Neural cell (in vitro differentiated cells): ENCODE data around the gene FANCC. TPM values are rescaled to one million over a fixed set of nuclear protein-coding genes. Genes with fewer than 3 reads are reported as not detected.

Experiments
- H2AFZ ChIP-seq: fragments of 200-600, 300-800 bp; sonication (generic), shearing (Covaris generic); 2 replicates; pipeline ENCODE4 v1.6.0; 2014; ENCODE audit warnings: low read depth, mild to moderate bottlenecking, antibody characterized with exemption, low read length, moderate library complexity
- H3F3A ChIP-seq: fragments of 200-600 bp; shearing (Covaris generic); 2 replicates; pipeline ENCODE4 v1.6.1; 2016; ENCODE audit warnings: mild to moderate bottlenecking, moderate library complexity, mixed read lengths, antibody characterized with exemption, low read length; ENCODE audit not compliant: insufficient read depth, poor library complexity, severe bottlenecking
- H3K27ac ChIP-seq: fragments of 200-600, 300-800 bp; sonication (generic), shearing (Covaris generic); 2 replicates; pipeline ENCODE4 v1.5.1; 2014; ENCODE audit warnings: mild to moderate bottlenecking, low read length, moderate library complexity
- H3K27me3 ChIP-seq: fragments of 300-800, 200-600 bp; sonication (generic), shearing (Covaris generic); 2 replicates; pipeline ENCODE4 v1.6.0; 2014; ENCODE audit warnings: mild to moderate bottlenecking, low read depth, low read length, moderate library complexity; ENCODE audit not compliant: insufficient read depth
- H3K36me3 ChIP-seq: fragments of 300-800, 200-600 bp; sonication (generic), shearing (Covaris generic); 2 replicates; pipeline ENCODE4 v1.5.1; 2014; ENCODE audit warnings: mild to moderate bottlenecking, antibody characterized with exemption, low read length, moderate library complexity; ENCODE audit not compliant: insufficient read depth
- H3K4me2 ChIP-seq: fragments of 300-800, 200-600 bp; sonication (generic), shearing (Covaris generic); 2 replicates; pipeline ENCODE4 v1.6.0; 2014; ENCODE audit warnings: mild to moderate bottlenecking, low read length
- H3K4me3 ChIP-seq: fragments of 300-800, 200-600 bp; sonication (generic), shearing (Covaris generic); 2 replicates; pipeline ENCODE4 v1.5.1; 2014; ENCODE audit warnings: mild to moderate bottlenecking, low read length, moderate library complexity
- H3K79me2 ChIP-seq: fragments of 200-600 bp; shearing (Covaris generic); replicated peaks from 2 replicates; pipeline ENCODE4 v1.6.0; 2014; ENCODE audit warnings: mild to moderate bottlenecking, low read length, moderate library complexity; ENCODE audit not compliant: insufficient read depth
- H3K9ac ChIP-seq: fragments of 300-800, 200-600 bp; sonication (generic), shearing (Covaris generic); 2 replicates; pipeline ENCODE4 v1.6.1; 2016; ENCODE audit warnings: mild to moderate bottlenecking, low read length, mixed read lengths
- H3K9me2 ChIP-seq: fragments of 200-600 bp; shearing (Covaris generic); 2 replicates; pipeline ENCODE4 v1.6.1; 2016; ENCODE audit warnings: mild to moderate bottlenecking, low read length, mixed read lengths; ENCODE audit not compliant: insufficient read depth
- H3K9me3 ChIP-seq: fragments of 200-600, 300-800 bp; sonication (generic), shearing (Covaris generic); 2 replicates; pipeline ENCODE4 v1.6.1; 2016; ENCODE audit warnings: mild to moderate bottlenecking, mixed run types, low read length, moderate library complexity, mixed read lengths
- H4K20me1 ChIP-seq: fragments of 200-600 bp; shearing (Covaris generic); 2 replicates; pipeline ENCODE4 v1.6.1; 2016; ENCODE audit warnings: mild to moderate bottlenecking, mixed run types; ENCODE audit not compliant: insufficient read depth
- EP300 ChIP-seq: fragments of 450-650 bp; conservative IDR thresholded peaks from 2 replicates; pipeline ENCODE4 v1.6.1; 2014; ENCODE audit warnings: antibody characterized with exemption, mild to moderate bottlenecking, moderate library complexity; ENCODE audit not compliant: poor library complexity, severe bottlenecking
- EZH2 ChIP-seq: fragments of 200-600, 300-800 bp; shearing (Covaris generic), sonication (generic); IDR thresholded peaks from 2 replicates; pipeline ENCODE4 v1.6.1; 2014; ENCODE audit warnings: antibody characterized with exemption, low read length, borderline replicate concordance, mild to moderate bottlenecking; ENCODE audit not compliant: insufficient read depth, poor library complexity, severe bottlenecking
- MXI1 ChIP-seq: fragments of 450-650 bp; conservative IDR thresholded peaks from 2 replicates; pipeline ENCODE4 v1.6.1; 2014; ENCODE audit warnings: antibody characterized with exemption, mild to moderate bottlenecking; ENCODE audit not compliant: poor library complexity, severe bottlenecking
- POLR2AphosphoS5 ChIP-seq: IDR thresholded peaks from 2 replicates; pipeline ENCODE4 v1.6.1; 2012
- RAD21 ChIP-seq: fragments of 450-650 bp; conservative IDR thresholded peaks from 2 replicates; pipeline ENCODE4 v1.6.1; 2014; ENCODE audit warnings: antibody characterized with exemption, mild to moderate bottlenecking, moderate library complexity
- REST ChIP-seq: IDR thresholded peaks from 2 replicates; pipeline ENCODE4 v1.6.1; 2012; ENCODE audit warnings: borderline replicate concordance
- SMC3 ChIP-seq: fragments of 450-650 bp; conservative IDR thresholded peaks from 2 replicates; pipeline ENCODE4 v1.6.1; 2014; ENCODE audit warnings: antibody characterized with exemption, mild to moderate bottlenecking, moderate library complexity; ENCODE audit not compliant: poor library complexity
- TAF1 ChIP-seq: IDR thresholded peaks from 2 replicates; pipeline ENCODE4 v1.6.1; 2012; ENCODE audit warnings: low read depth
- polyA plus RNA-seq: library from polyadenylated mRNA; depleted of rRNA; stranded (reverse); fragments of >200 nt; gene quantifications from 2 replicates; pipeline ENCODE4 v1.2.3, GENCODE V29; 2014
- TF ChIP-seq, protein P1 (sequence below): fragments of 450-650 bp; IDR thresholded peaks from 2 replicates; pipeline ENCODE4 v1.5.1; 2014; ENCODE audit warnings: antibody characterized with exemption, mild to moderate bottlenecking, moderate library complexity; ENCODE audit not compliant: poor library complexity, severe bottlenecking

FANCC gene
- polyA plus RNA-seq, 1 donor from 2014 or later = 9.7 TPM

- no peak overlapping the region for H3K4me2 ChIP-seq
- no peaks in the 10 kb centered on the region for H4K20me1 ChIP-seq
- no peak overlapping the region for H3K4me3 ChIP-seq
Observed at GRCh38 chr9:95058795-95059386, 258.6 kb downstream of the FANCC start.

GRCh38 chr9:95058121-95058785 lies 259.3 kb downstream of the FANCC start:
- Histone ChIP-seq H3K79me2 (no peaks in the 10 kb centered on the region), H3K36me3 (no peaks in the 10 kb centered on the region), H3F3A (no peaks in the 10 kb centered on the region), H3K9ac (no peak overlapping the region), H2AFZ (no peak overlapping the region), H3K27me3 (no peaks in the 10 kb centered on the region), H3K27ac (no peak overlapping the region), H3K9me2 (no peaks in the 10 kb centered on the region), H4K20me1 (no peaks in the 10 kb centered on the region), H3K9me3 (no peaks in the 10 kb centered on the region), H3K4me3 (no peak overlapping the region), H3K4me2 (no peak overlapping the region)
- TF ChIP-seq SMC3 (no peak), EZH2 (no peak), POLR2AphosphoS5 (no peak), EP300 (no peak)

More at GRCh38 chr9:95058795-95059386, 258.6 kb downstream of the FANCC start:
- Histone ChIP-seq H3K36me3 (no peaks in the 10 kb centered on the region), H3K79me2 (no peaks in the 10 kb centered on the region), H3K27me3 (no peaks in the 10 kb centered on the region), H3K9me3 (no peaks in the 10 kb centered on the region), H3K9me2 (no peaks in the 10 kb centered on the region), H2AFZ (no peak overlapping the region), H3F3A (no peaks in the 10 kb centered on the region), H3K27ac (no peak overlapping the region), H3K9ac (no peak overlapping the region)
- TF ChIP-seq MXI1 = no peak
- no peak for TF ChIP-seq EP300
- no peak for TF ChIP-seq TAF1
- TF ChIP-seq POLR2AphosphoS5 = no peak
- no peak for TF ChIP-seq SMC3
- TF ChIP-seq, protein P1, sequence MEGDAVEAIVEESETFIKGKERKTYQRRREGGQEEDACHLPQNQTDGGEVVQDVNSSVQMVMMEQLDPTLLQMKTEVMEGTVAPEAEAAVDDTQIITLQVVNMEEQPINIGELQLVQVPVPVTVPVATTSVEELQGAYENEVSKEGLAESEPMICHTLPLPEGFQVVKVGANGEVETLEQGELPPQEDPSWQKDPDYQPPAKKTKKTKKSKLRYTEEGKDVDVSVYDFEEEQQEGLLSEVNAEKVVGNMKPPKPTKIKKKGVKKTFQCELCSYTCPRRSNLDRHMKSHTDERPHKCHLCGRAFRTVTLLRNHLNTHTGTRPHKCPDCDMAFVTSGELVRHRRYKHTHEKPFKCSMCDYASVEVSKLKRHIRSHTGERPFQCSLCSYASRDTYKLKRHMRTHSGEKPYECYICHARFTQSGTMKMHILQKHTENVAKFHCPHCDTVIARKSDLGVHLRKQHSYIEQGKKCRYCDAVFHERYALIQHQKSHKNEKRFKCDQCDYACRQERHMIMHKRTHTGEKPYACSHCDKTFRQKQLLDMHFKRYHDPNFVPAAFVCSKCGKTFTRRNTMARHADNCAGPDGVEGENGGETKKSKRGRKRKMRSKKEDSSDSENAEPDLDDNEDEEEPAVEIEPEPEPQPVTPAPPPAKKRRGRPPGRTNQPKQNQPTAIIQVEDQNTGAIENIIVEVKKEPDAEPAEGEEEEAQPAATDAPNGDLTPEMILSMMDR = no peak
- TF ChIP-seq REST = no peak
- TF ChIP-seq RAD21 = no peak
- no peak for TF ChIP-seq EZH2
